G401 (cell line): ENCODE data around the gene SPP1. TPM values are rescaled to one million over a fixed set of nuclear protein-coding genes. Genes with fewer than 3 reads are reported as not detected.
"Not testable (repeated sequence)": the region's sequence is repeated elsewhere in the genome, so short reads cannot be mapped to it uniquely, and the experiment has no call there.

Experiments
- DNase-seq: peaks from one replicate; pipeline ENCODE4 v3.0.0-alpha.2; 2015; ENCODE audit warnings: low spot score
- in situ Hi-C: cut with HindIII; loops from 2 replicates; pipeline ENCODE4 v1.10.0; 2016; ENCODE audit warnings: low sequenced_read_pairs, mixed read lengths
- total RNA-seq: library from RNA; depleted of rRNA; stranded (reverse); fragments of >200 nt; shearing (Covaris generic); gene quantifications from 2 replicates; pipeline ENCODE4 v1.2.3, GENCODE V29; 2014

The SPP1 gene
- total RNA-seq, 1 experiment from 2014 or later: 639 TPM

DNA sequence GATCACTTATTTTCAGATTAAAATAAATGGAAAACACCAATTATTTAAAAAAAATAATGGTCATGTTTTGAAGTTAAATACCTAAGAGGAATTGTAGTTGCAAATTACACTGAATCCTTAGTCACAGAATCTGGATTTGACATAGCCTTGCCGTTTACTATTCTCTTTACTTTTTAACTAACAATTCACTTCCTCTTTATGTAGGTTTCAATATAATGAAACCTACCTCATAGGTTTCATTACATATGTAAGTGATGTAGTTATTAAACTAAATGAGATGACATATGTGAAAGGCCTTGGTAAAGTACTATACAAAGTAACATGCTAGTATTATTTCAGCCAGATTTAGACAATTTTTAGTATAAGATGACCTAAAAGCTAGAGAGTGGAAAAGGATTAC lies 6.5 kb downstream of the SPP1 start:
- in situ Hi-C loops: no loop called here
- no peak for DNase-seq

GRCh38 chr4:87982446-87983010 lies 7.0 kb downstream of the SPP1 start:
- in situ Hi-C loops: no loop called here
- DNase-seq: no peak

DNA sequence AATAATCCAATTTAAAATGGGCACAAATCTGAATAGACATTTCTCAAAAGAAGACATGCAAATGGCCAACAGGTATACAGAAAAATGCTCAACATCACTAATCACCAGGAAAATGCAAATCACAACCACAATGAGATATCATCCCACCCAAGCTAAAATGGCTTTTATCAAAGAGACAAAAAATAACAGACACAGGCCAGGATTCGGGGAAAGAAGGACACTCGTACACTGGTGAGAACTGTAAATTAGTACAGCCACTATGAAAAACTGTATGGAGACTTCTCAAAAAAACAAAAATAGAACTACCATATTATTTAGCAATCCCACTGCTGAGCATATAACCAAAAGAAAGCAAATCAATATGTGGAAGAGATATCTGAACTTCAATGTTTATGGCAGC lies 8.5 kb downstream of the SPP1 start:
- in situ Hi-C loops: no loop called here
- no peak for DNase-seq

- in situ Hi-C loops: no loop called here
- DNase-seq: peak; percentile 81
Measured at GRCh38 chr4:87985097-87985886, 9.8 kb downstream of the SPP1 start.

DNA sequence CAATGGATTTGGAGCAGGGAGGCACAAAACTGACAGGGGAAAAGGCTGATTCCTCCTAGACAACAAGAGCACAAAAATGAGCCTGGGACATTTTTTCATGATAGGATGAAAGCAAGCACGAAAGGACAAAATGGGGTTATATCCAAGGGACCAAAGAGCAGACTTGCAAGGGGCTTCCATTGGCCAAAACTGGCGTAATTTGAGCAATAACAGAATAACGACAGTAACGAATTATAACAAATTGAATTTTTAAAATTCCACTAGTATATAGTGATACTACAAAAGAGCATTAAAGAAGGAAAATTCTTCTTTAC lies 10.3 kb downstream of the SPP1 start:
- in situ Hi-C loops: no loop called here
- no peak for DNase-seq

DNA sequence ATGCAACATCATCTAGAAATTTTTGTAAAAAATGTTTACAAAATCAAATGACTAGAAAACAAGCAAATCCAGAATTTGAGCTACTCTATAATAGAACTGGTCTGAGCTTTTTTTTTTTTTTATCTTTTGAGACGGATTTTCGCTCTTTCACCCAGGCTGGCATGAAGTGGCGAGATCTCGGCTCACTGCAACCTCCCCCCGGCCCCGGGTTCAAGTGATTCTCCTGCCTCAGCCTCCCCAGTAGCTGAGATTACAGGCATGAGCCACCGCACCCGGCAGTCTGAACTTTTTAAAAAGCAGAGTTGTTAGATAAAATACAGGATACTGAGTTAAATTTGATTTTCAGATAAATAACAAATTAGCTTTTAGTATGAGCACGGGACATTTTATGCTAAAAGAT lies 11.0 kb downstream of the SPP1 start:
- in situ Hi-C loops: no loop called here
- DNase-seq: no peak

DNA sequence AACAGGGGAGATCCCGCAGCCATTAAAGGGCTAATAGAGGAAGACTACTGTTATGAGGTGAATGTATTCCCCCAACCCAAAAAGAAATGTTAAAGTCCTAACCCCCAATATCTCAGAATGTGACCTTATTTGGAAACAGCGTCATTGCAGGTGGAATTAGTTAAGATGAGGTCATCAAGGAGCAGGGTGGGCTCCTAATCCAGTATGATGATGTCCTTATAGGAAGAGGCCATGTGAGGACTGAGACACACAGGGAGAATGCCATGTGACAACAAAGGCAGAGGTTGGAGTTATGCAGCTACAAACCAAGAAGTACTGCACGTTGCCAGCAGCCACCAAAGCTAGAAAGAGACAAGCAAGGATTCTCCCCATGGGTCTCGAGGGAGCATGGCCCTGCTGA lies 14.3 kb downstream of the SPP1 start:
- in situ Hi-C loops: no loop called here
- DNase-seq: no peak

- no peak for DNase-seq
- in situ Hi-C loops: no loop called here
Measured at GRCh38 chr4:87995435-87995834, 19.9 kb downstream of the SPP1 start.

GRCh38 chr4:87999191-87999691 lies 23.7 kb downstream of the SPP1 start:
- DNase-seq, in situ Hi-C loops: not testable (repeated sequence)

DNA sequence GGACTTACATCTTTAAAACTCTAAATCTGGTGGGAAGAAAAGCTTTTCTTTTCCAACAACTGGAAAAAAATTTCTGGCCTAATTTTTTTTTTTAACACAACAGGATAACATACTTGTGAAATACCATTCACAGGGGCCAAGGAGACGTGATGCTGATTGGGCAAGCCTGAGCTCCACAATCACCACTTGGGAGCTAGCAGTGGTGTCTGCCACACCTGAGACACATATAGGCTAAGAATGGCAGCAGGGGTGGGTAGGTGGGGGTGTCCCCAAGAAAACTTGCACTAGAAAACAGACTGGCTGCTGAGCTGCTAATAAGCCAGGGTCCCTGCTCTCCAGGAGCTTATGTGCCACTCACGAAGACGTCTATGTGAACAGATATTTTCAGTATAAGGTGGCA lies 26.4 kb downstream of the SPP1 start:
- in situ Hi-C loops: no loop called here

GRCh38 chr4:88002786-88003185 lies 27.3 kb downstream of the SPP1 start:
- in situ Hi-C loops: no loop called here
- DNase-seq: no peak

More for the DNA sequence above, 26.4 kb downstream of the SPP1 start:
- DNase-seq: no peak

- in situ Hi-C loops: no loop called here
- no peak for DNase-seq
Measured at GRCh38 chr4:88003261-88003660, 27.7 kb downstream of the SPP1 start.

- DNase-seq: no peak
- in situ Hi-C loops: no loop called here
Measured at GRCh38 chr4:88005076-88005475, 29.6 kb downstream of the SPP1 start.

DNA sequence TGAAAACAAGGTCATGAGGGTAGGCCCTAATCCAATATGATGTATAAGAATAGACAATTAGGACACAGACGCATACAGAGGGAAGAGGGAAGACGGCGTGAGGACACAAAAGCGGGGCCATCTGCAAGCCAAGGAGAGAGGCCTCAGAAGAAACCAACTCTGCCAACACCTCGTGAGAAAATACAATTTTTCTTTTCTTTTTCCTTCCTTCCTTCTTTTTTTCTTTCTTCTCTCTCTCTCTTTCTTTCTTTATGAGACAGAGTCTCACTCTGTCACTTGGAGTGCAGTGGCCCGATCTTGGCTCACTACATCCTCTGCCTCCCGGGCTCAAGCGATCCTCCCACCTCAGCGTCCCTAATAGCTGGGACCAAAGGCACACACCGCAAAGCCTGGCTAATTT lies 30.4 kb downstream of the SPP1 start:
- in situ Hi-C loops: no loop called here
- no peak for DNase-seq

DNA sequence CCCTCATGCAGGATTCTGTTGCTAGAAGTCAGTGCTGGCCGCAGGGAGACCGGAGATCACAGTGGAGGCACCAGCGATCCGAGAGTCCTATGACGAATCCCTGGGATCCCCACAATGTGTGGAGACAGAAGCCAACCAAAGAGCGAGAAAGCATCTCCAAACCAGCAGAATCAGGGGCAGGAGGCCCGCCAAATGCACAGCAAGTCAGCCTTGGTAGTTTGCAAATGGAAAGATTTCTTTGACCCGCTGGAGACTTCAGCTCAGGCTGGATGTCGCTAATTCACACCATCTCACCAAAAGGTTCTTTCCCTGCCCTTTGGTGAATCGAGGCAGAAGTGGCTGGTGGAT lies 31.4 kb downstream of the SPP1 start:
- peak; percentile 64 for DNase-seq
- in situ Hi-C loops: no loop called here

GRCh38 chr4:88007304-88008121 lies 32.0 kb downstream of the SPP1 start, which contains the start of gene PKD2:
Gene PKD2, plus strand, starts transcription at chr4:88007635. Its CDS starts 99 bp downstream, at chr4:88007734.
- peak; percentile 82 for DNase-seq

DNA sequence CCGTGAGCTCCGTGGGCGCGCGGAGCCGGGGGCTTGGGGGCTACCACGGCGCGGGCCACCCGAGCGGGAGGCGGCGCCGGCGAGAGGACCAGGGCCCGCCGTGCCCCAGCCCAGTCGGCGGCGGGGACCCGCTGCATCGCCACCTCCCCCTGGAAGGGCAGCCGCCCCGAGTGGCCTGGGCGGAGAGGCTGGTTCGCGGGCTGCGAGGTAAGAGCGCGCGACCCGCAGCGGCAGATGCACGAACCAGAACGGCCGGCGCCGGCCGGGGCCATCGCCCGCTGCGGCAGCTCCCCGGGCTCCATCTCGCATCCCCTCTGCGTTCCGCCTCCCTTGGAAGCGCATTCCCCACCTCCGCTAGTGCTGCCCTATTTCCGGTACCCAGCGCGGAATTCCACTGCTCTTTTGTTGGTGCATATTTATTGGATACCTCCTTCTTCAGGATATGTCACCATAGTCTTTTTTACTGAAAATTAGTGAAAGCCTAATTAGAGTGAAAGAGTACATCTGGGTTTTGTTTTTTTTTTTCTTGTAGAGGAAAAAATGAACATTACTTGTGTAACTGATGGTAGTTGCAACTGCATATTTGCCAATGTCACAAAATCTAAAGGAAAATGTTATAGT lies 32.7 kb downstream of the SPP1 start:
- peak; percentile 51 for DNase-seq
- in situ Hi-C loops: no loop called here

More at GRCh38 chr4:88007304-88008121, 32.0 kb downstream of the SPP1 start, which contains the start of gene PKD2:
- in situ Hi-C loops: no loop called here

GRCh38 chr4:88008743-88009171 lies 33.2 kb downstream of the SPP1 start:
- in situ Hi-C loops: no loop called here
- DNase-seq: peak; percentile 37

GRCh38 chr4:88009871-88010270 lies 34.4 kb downstream of the SPP1 start:
- in situ Hi-C loops: no loop called here
- DNase-seq: no peak

DNA sequence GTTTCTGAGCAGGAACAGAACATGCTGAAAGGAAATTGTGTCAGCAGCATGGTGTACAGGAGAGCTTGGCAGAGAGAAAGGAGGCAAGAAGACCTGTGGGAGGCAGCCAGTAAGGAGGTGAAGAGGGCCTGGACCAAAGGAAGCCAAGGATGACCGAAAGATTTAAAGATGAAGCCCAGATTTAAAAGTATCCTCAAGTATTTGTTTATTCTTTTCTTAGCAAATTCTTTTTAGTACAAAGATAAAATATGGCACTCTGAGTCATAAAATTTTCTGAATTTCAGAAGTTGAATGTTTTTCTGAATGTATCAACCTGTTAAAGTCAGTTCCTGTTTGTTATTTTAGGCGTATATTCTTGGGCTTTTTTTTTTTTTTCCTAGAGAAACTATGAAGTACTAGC lies 35.5 kb downstream of the SPP1 start:
- peak; percentile 19 for DNase-seq
- in situ Hi-C loops: no loop called here
